ENCODE data around the gene AKAP17A.
"Not testable (repeated sequence)": the region's sequence is repeated elsewhere in the genome, so short reads cannot be mapped to it uniquely, and the experiment has no call there.

The AKAP17A gene, protein sequence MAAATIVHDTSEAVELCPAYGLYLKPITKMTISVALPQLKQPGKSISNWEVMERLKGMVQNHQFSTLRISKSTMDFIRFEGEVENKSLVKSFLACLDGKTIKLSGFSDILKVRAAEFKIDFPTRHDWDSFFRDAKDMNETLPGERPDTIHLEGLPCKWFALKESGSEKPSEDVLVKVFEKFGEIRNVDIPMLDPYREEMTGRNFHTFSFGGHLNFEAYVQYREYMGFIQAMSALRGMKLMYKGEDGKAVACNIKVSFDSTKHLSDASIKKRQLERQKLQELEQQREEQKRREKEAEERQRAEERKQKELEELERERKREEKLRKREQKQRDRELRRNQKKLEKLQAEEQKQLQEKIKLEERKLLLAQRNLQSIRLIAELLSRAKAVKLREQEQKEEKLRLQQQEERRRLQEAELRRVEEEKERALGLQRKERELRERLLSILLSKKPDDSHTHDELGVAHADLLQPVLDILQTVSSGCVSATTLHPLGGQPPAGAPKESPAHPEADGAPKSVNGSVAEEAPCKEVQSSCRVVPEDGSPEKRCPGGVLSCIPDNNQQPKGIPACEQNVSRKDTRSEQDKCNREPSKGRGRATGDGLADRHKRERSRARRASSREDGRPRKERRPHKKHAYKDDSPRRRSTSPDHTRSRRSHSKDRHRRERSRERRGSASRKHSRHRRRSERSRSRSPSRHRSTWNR

DNA sequence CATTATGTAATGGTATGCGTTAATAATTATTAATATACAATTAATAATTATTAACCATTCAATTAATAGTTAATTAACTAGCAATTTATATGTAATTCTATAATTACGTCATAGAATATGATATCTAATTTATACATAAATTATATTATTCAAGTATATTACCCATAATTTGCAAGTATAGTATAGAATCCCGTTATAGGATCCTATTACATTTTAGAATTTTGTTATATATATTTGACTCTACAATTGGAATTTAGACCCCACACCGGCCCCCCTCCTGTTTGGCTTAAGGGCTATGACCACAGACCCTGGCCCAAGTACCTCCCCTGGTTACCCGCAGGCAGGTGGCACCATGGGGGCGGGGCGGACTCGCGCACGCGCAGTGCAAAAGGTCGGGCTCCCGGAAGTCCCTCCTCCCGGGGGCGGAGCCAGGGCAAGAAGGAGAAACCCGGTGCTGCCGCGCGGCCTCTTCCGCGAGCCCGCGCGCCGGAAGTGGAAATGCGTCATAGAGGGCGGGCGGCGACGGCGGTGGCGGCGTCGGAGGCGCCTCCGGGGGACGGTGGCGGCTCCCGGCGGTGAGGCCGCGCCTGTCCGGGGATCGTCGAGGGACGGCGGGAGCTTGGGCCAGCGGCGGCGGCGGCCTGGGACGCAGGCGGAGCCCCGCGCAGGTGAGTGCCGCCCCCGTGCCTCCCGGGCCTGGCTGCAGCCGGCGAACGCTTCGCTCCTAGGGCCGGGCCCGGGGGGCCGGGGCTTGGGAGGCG, at the start of gene AKAP17A:
TSS of gene AKAP17A (plus strand) at position 503 of the 761 bp plus-strand sequence. CDS start 1,859 bp downstream, outside the sequence.
- no peaks in the 10 kb centered on the region for H3K9me3 Mint-ChIP-seq
- DNase-seq (ENCODE audit: low spot score in 2 of 2) (peak; percentile 100), ATAC-seq (ENCODE audit: low read depth) (peak; percentile 89)
- peak within 1 kb of the TSS; percentile 91 for H3K4me3 Mint-ChIP-seq
- no peaks in the 10 kb centered on the region for H3K27me3 Mint-ChIP-seq
- peaks cover 6% of the 10 kb centered on the region for H3K36me3 Mint-ChIP-seq
- H3K4me1 Mint-ChIP-seq = peaks cover 22% of the 10 kb centered on the region
- peak within 1 kb of the TSS; percentile 88 for H3K27ac Mint-ChIP-seq

DNA sequence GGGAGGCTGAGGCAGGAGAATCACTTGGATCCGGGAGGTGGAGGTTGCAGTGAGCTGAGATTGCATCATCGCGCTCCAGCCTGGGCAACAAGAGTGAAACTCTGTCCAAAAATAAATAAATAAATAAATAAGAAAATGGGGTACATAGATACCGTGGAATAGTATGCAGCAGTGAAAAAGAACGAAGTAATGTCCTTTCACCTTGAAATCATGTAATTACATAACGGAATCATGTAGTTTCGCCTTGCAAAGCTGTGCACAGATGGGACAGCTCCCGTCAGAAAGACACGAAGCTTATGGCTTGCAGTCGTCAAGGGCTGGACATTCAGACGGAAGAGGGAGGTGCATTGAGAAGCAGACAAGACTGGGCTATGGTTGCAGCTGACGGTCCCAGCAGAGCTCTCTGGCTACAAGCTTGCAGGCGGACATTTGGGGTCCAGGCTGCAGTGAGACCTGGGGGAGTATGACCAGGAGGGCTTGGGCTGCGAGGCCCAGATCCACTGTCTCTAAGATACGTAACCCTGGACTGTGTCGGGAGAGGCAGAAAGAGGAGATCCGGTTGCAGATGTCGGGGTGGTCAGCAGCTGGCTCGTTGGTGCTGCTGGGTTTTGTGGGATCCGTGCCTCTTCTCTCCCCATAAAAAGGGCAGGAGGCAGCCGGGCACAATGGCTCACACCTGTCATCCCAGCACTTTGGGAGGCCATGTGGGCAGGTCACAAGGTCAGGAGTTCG, 48.2 kb upstream of the AKAP17A start:
- Mint-ChIP-seq H3K4me3 (peak overlapping the region; percentile 27), H3K9me3 (peaks cover 4% of the 10 kb centered on the region), H3K27ac (no peak overlapping the region), H3K36me3 (peaks cover 5% of the 10 kb centered on the region), H3K4me1 (peaks cover 16% of the 10 kb centered on the region), H3K27me3 (no peaks in the 10 kb centered on the region)
- peak in 1 of 2 donors; percentile 5 for DNase-seq (ENCODE audit: low spot score in 2 of 2)
- no peak for ATAC-seq (ENCODE audit: low read depth)

DNA sequence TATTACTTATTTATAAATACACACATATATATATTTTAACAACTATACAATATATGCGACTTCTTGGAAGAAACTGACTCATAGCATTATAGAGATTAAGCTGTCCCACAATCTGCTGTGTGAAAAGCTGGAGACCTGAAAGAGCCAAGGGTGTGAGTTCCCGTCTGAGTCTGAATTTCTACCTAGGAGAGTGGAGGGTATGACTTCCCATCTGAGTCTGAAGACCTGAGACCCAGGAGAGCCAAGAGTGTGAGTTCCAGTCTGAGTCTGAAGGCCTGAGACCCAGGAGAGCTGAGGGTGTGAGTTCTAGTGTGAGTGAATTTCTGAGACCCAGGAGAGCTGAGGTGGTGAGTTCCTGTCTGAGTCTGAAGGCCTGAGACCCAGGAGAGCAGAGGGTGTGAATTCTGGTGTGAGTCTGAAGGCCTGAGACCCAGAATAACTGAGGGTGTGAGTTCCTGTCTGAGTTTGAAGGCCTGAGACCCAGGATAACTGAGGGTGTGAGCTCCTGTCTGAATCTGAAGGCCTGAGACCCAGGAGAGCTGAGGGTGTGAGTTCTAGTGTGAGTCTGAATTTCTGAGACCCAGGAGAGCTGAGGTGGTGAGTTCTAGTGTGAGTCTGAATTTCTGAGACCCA, 45.5 kb upstream of the AKAP17A start:
- Mint-ChIP-seq H3K4me1 (peaks cover 24% of the 10 kb centered on the region), H3K36me3 (peaks cover 9% of the 10 kb centered on the region)
- no peak for ATAC-seq (ENCODE audit: low read depth)

DNA sequence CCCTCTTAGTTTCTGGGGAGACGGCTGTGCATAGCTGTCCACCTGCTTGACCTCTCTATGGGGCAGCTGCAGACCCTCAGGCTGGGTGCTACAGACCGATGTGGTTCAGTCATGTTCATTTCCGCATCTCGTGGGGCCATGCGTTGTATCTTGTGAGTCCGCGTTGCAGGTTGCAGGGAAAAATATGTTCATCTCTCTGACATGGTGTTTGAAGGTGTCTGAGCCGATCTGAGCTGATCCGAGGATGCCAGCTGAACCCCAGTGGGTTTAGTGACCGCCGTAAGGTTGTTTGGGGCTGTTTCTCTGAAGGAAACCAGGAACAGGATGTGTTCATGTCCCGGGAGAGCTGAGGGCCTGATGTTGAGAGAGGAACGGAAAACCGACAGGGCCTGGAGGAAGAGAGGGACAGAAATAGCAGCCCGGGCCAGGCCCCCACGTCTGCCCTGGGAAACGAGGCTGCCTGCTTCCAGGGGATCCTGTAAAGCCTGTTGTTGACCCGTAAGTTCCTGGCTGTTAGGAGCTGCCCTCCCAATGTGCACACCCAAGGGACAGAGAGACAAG, 44.6 kb upstream of the AKAP17A start:
- ATAC-seq (ENCODE audit: low read depth) (no peak), DNase-seq (ENCODE audit: low spot score in 2 of 2) (no peak)
- H3K4me1 Mint-ChIP-seq = peaks cover 31% of the 10 kb centered on the region
- H3K4me3 Mint-ChIP-seq = peak overlapping the region; percentile 46
- H3K9me3 Mint-ChIP-seq = peaks cover 8% of the 10 kb centered on the region
- H3K36me3 Mint-ChIP-seq = peaks cover 12% of the 10 kb centered on the region
- peak overlapping the region; percentile 86 for H3K27ac Mint-ChIP-seq
- H3K27me3 Mint-ChIP-seq = no peaks in the 10 kb centered on the region

More for the DNA sequence above, 45.5 kb upstream of the AKAP17A start:
- H3K9me3 Mint-ChIP-seq = peaks cover 5% of the 10 kb centered on the region
- DNase-seq (ENCODE audit: low spot score in 2 of 2) = peak in 1 of 2 donors; percentile 8
- no peaks in the 10 kb centered on the region for H3K27me3 Mint-ChIP-seq
- H3K4me3 Mint-ChIP-seq = peak overlapping the region; percentile 6
- H3K27ac Mint-ChIP-seq = peak overlapping the region; percentile 86

DNA sequence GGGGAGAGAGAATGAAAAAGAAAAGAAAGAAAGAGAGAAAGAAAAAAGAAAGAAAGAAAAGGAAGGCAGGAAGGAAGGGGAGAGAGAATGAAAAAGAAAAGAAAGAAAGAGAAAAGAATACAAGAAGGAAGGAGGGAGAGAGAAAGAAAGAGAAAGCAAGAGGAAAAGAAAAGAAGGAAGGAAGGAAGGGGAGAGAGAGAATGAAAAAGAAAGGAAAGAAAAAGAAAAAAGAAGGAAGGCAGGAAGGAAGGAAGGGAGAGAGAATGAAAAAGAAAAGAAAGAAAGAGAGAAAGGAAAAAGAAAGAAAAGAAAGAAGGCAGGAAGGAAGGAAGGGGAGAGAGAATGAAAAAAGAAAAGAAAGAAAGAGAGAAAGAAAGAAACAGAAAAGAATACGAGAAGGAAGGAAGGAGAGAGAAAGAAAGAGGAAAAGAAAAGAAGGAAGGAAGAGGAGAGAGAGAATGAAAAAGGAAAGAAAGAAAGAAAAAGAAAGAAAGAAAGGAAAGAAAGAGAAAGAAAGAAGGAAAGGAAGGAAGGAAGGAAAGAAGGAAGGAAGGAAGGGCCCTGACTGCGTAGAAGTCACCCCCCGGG, 39.4 kb upstream of the AKAP17A start:
- H3K27ac Mint-ChIP-seq = peak overlapping the region; percentile 95
- H3K27me3 Mint-ChIP-seq = no peaks in the 10 kb centered on the region
- ATAC-seq (ENCODE audit: low read depth) (no peak), DNase-seq (ENCODE audit: low spot score in 2 of 2) (no peak)
- H3K36me3 Mint-ChIP-seq = peaks cover 21% of the 10 kb centered on the region
- peaks cover 15% of the 10 kb centered on the region for H3K9me3 Mint-ChIP-seq
- H3K4me3 Mint-ChIP-seq = peak overlapping the region; percentile 72
- H3K4me1 Mint-ChIP-seq = peaks cover 35% of the 10 kb centered on the region

DNA sequence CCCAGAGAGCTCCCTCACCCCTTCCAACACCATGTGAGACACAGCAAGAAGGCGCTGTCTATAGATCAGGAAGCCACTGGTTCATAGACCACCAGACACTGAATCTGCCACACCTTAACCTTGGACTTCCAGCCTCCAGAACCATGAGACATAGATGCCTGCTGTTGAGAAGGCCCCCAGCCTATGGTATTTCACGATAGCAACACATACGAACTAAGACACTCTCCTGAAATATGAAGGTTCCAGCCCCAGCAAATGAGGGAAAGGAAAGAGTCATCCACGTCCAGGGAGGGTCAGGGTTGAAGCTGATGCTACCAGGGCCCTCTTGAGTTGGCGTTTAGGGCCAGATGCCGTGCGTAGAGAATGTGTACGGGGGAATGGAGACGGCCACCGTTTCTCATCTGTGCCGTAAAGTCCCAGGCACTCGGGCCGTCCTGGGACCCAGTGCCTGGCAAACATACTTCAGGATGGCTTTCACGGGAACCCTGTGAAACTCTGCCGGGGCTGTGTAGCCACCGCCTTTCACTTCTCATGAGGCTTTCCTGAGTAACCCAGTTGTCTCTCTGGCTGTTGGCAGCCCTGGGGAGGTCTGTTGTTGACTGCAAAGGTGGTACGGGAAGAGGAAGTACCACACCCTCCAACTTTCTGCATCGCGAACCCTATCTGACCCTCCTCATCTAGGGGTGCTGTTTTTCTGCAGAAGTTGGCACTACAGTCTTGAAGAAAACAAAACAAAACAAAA, 36.8 kb upstream of the AKAP17A start:
- peaks cover 35% of the 10 kb centered on the region for H3K4me1 Mint-ChIP-seq
- peak overlapping the region; percentile 95 for H3K27ac Mint-ChIP-seq
- peak; percentile 97 for ATAC-seq (ENCODE audit: low read depth)
- peak overlapping the region; percentile 48 for H3K4me3 Mint-ChIP-seq
- no peaks in the 10 kb centered on the region for H3K27me3 Mint-ChIP-seq
- peaks cover 22% of the 10 kb centered on the region for H3K36me3 Mint-ChIP-seq
- DNase-seq (ENCODE audit: low spot score in 2 of 2) = peak; percentile 53 to 66
- H3K9me3 Mint-ChIP-seq = peaks cover 19% of the 10 kb centered on the region

DNA sequence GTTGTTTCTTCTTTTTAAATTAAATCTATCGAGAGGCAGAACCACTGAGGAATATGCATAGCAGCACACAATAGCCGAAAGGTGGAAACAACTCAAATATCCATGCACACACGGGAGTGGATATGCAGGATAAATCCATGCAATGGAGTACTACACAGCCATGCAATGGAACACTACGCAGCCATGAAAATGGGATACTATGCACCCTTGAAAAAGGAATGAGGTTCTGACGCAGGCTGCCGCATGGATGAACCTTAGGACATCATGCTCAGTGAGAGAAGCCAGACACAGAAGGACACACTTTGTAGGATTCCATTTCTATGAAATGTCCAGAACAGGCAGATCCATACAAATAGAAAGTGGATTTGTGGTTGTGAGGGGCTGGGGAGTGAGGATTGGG, 36.0 kb upstream of the AKAP17A start:
- no peak for DNase-seq (ENCODE audit: low spot score in 2 of 2)
- H3K27me3 Mint-ChIP-seq = no peaks in the 10 kb centered on the region
- H3K4me1 Mint-ChIP-seq = peaks cover 35% of the 10 kb centered on the region
- H3K36me3 Mint-ChIP-seq = peaks cover 20% of the 10 kb centered on the region
- H3K9me3 Mint-ChIP-seq = peaks cover 19% of the 10 kb centered on the region
- H3K27ac Mint-ChIP-seq = peak overlapping the region; percentile 95
- no peak for ATAC-seq (ENCODE audit: low read depth)
- H3K4me3 Mint-ChIP-seq = peak overlapping the region; percentile 48

DNA sequence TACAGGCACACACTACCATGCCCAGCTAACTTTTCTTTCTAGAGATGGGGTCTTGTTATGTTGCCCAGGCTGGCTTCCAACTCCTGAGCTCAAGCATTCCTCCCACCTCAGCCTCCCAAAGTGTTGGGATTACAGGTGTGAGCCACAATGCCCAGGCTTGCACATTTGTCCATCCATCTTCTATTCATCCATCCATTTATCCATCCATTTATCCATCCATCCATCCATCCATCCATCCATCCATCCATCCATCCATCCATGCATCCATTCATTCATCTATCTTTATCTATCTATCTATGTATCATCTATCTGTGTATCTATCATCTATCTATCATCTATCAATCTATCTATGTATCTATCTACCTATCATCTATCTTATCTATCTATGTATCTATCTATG, 34.0 kb upstream of the AKAP17A start:
- not testable (repeated sequence) for H3K9me3 Mint-ChIP-seq; ATAC-seq (ENCODE audit: low read depth); DNase-seq (ENCODE audit: low spot score in 2 of 2); H3K27me3 Mint-ChIP-seq; H3K4me3 Mint-ChIP-seq
- peaks cover 10% of the 10 kb centered on the region for H3K36me3 Mint-ChIP-seq
- H3K27ac Mint-ChIP-seq = peak overlapping the region; percentile 0
- H3K4me1 Mint-ChIP-seq = peaks cover 29% of the 10 kb centered on the region

DNA sequence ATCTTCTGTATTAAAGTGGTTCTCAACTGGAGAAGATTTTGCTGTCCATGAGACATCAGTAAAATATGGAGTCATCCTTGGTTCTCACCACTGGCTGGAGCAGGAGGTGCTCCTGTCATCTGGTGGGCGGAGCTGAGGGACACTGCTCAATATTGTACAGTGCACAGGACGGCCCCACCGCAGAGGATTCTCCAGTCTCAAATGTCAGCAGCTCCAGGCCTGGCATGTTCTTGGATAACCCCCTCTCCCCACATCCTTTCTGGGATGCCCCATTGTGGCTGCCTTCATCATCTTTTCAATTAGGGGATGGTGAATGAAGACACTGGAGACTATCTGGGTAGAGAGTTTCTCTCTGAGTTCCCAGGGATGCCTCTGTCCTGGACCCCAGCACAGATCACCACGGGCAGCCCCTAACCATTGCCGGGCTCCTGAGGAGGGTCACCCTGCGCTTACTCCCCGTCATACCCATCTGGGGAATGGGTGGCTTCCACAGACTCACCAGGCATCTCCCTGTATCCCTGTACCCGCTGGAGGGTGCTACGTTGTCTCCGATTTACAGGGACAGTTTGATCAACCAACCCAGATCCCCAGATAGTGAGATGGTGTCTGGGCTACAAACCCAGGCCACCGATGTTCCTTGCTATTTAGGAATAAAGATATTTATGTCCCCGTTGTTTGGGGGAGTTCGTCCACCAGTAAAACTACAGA, 32.5 kb upstream of the AKAP17A start:
- H3K4me1 Mint-ChIP-seq = peaks cover 27% of the 10 kb centered on the region
- peaks cover 8% of the 10 kb centered on the region for H3K36me3 Mint-ChIP-seq
- H3K4me3 Mint-ChIP-seq = no peak overlapping the region
- DNase-seq (ENCODE audit: low spot score in 2 of 2) = peak in 1 of 2 donors; percentile 7
- H3K27ac Mint-ChIP-seq = no peak overlapping the region
- ATAC-seq (ENCODE audit: low read depth) = no peak
- H3K27me3 Mint-ChIP-seq = no peaks in the 10 kb centered on the region
- peaks cover 9% of the 10 kb centered on the region for H3K9me3 Mint-ChIP-seq

DNA sequence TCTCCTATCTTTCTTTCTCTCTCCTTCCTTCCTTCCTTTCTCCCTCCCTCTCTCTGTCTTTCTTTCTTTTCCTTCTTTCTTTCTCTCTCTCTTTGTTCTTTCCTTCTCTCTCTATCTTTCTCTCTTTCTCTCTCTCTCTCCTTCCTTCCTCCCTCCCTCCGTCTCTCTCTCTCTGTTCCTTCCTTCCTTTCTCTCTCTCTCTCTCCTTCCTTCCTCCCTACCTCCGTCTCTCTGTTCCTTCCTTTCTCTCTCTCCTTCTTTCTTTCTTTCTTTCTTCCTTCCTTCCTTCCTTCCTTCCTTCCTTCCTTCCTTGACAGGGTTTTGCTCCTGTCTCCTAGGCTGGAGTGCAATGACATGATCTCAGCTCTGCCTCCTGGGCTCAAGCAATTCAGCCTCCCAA, 30.2 kb upstream of the AKAP17A start:
- no peaks in the 10 kb centered on the region for H3K27me3 Mint-ChIP-seq
- DNase-seq (ENCODE audit: low spot score in 2 of 2) (no peak), ATAC-seq (ENCODE audit: low read depth) (no peak)
- peaks cover 3% of the 10 kb centered on the region for H3K36me3 Mint-ChIP-seq
- H3K9me3 Mint-ChIP-seq = peaks cover 6% of the 10 kb centered on the region
- no peak overlapping the region for H3K4me3 Mint-ChIP-seq
- peaks cover 26% of the 10 kb centered on the region for H3K4me1 Mint-ChIP-seq
- H3K27ac Mint-ChIP-seq = peak overlapping the region; percentile 70

DNA sequence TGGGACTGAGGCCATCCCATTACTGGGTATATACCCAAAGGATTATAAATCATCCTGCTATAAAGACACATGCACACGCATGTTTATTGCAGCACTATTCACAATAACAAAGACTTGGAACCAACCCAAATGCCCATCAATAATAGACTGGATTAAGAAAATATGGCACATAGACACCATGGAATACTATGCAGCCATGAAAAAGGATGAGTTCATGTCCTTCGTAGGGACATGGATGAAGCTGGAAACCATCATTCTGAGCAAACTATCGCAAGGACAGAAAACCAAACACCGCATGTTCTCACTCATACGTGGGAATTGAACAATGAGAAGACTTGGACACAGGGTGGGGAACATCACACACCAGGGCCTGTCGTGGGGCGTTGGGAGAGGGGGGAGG, 27.3 kb upstream of the AKAP17A start:
- H3K4me1 Mint-ChIP-seq = peaks cover 22% of the 10 kb centered on the region
- H3K27me3 Mint-ChIP-seq; DNase-seq (ENCODE audit: low spot score in 2 of 2); H3K36me3 Mint-ChIP-seq; H3K27ac Mint-ChIP-seq; ATAC-seq (ENCODE audit: low read depth); H3K9me3 Mint-ChIP-seq; H3K4me3 Mint-ChIP-seq: not testable (repeated sequence)

Measured in memory B cell (primary cell).